Cardiac muscle cell (in vitro differentiated cells and primary cell): Measurements from ENCODE around the gene LNX1. TPM values are rescaled to one million over a fixed set of nuclear protein-coding genes. Genes with fewer than 3 reads are reported as not detected.

Experiments used
- DNase-seq, 2 donors: peaks; one replicate each; pipeline versions ENCODE4 v3.0.0 to v3.0.0-alpha.2; 2010 to 2017; ENCODE audit warnings: low read depth in 1 of 2, low spot score in 1 of 2
- H3K27ac ChIP-seq: fragments of 200-600 bp; sonication (generic); 2 replicates; pipeline ENCODE4 v1.5.1; 2016
- H3K27me3 ChIP-seq: fragments of 200-600 bp; sonication (generic); 2 replicates; pipeline ENCODE4 v1.6.0; 2016; ENCODE audit warnings: control low read depth
- H3K36me3 ChIP-seq: fragments of 200-600 bp; sonication (generic); 2 replicates; pipeline ENCODE4 v1.5.1; 2016; ENCODE audit warnings: control low read depth
- H3K4me1 ChIP-seq: fragments of 200-600 bp; sonication (generic); 2 replicates; pipeline ENCODE4 v1.8.1; 2017; ENCODE audit warnings: low read depth, mild to moderate bottlenecking, mixed run types
- H3K4me3 ChIP-seq: fragments of 200-600 bp; sonication (generic); 2 replicates; pipeline ENCODE4 v1.5.1; 2016; ENCODE audit warnings: mild to moderate bottlenecking
- H3K9me3 ChIP-seq: fragments of 200-600 bp; sonication (generic); 2 replicates; pipeline ENCODE4 v1.5.1; 2017; ENCODE audit warnings: low read depth, mild to moderate bottlenecking, control low read depth
- polyA plus RNA-seq: library from polyadenylated mRNA; unstranded; fragments of >200 nt; fragmentation: Nextera tagmentation; extraction: Ambion mirVana; gene quantifications from 2 replicates; pipeline ENCODE4 v1.2.1, GENCODE V29; 2016
- total RNA-seq: library from RNA; depleted of rRNA; stranded (reverse); fragments of >200 nt; gene quantifications from 2 replicates; pipeline ENCODE4 v1.2.3, GENCODE V29; 2016
- TF ChIP-seq, protein P1 (sequence below): IDR thresholded peaks from 2 replicates; pipeline ENCODE4 v1.5.1; 2012; ENCODE audit warnings: low read depth, mild to moderate bottlenecking, low read length

The LNX1 gene
- total and polyA plus RNA-seq, 2 experiments from 2014 or later: 1.1 to 2.0 TPM

DNA sequence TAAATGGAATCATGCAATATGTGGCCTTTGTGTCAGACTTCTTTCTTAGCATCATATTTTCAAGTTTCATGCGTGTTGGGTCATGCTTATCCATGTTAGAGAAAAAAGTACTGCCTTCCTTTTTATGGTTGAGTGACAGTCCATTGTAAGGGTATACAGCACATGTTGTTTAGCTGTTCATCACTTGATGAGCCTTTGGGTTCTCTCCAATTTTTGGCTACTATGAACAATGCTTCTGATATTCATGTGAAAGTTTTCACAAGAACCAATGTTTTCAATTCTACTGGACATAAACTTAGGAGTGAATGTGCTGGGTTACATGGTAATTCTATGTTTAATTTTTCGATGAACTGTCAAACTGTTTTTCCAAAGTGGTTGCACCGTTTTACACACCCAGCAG, 28.1 kb upstream of the LNX1 start:
- Histone ChIP-seq H3K4me1 (no peaks in the 10 kb centered on the region), H3K27me3 (no peaks in the 10 kb centered on the region), H3K9me3 (no peaks in the 10 kb centered on the region), H3K36me3 (no peaks in the 10 kb centered on the region), H3K4me3 (no peak overlapping the region), H3K27ac (no peak overlapping the region)
- no peak for DNase-seq
- TF ChIP-seq, protein P1, sequence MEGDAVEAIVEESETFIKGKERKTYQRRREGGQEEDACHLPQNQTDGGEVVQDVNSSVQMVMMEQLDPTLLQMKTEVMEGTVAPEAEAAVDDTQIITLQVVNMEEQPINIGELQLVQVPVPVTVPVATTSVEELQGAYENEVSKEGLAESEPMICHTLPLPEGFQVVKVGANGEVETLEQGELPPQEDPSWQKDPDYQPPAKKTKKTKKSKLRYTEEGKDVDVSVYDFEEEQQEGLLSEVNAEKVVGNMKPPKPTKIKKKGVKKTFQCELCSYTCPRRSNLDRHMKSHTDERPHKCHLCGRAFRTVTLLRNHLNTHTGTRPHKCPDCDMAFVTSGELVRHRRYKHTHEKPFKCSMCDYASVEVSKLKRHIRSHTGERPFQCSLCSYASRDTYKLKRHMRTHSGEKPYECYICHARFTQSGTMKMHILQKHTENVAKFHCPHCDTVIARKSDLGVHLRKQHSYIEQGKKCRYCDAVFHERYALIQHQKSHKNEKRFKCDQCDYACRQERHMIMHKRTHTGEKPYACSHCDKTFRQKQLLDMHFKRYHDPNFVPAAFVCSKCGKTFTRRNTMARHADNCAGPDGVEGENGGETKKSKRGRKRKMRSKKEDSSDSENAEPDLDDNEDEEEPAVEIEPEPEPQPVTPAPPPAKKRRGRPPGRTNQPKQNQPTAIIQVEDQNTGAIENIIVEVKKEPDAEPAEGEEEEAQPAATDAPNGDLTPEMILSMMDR: no peak

DNA sequence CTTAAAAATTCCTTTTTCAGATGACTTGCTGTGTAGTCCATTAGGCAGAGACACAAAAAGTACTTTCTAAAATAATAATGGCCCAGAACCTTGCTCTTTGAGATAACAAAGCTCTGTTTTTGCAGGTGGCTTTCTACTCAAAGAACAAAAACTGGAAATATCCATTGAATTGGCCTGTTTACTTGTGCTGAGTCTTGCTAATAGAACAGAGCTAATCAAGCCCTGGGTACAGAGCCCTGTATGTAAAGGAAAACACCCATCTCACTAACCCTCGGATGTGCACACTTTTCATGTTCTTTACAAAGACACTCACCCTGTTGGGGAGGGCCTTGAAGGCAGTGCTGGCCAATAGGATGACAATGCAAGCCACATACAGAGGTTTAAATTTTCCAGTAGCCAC, 27.0 kb upstream of the LNX1 start:
- H3K4me1 ChIP-seq: no peaks in the 10 kb centered on the region
- H3K27me3 ChIP-seq: no peaks in the 10 kb centered on the region
- no peak overlapping the region for H3K27ac ChIP-seq
- H3K36me3 ChIP-seq: no peaks in the 10 kb centered on the region
- H3K4me3 ChIP-seq: no peak overlapping the region
- H3K9me3 ChIP-seq: no peaks in the 10 kb centered on the region
- DNase-seq: no peak
- TF ChIP-seq, protein P1: no peak

DNA sequence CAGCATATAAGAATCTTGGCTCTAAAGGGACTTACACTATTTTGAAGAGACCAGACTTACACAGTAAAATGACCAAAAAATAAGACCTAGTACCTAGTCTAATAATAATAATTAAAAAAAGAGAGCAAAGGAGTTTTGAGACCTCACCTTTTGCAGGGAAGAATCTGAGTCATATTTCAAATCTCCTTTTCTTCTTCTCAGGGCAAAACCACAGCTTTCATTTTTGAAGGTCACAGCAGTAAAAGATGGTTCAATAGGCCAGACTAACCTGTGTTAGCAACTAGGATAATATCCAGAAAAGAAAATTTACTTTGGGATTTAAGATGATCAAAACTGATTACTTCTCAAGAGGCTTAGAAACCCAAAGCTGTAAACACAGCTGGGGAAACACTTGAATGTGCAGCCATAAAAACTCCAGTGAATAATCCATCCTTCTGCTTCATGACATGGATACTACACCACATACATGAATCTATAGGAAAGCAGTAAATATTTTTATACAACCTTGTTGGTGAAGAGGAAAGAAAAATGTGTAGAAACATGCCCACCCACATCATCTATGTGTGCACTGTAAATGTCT, 25.9 kb upstream of the LNX1 start:
- Histone ChIP-seq H3K27ac (no peak overlapping the region), H3K27me3 (no peaks in the 10 kb centered on the region), H3K4me3 (no peak overlapping the region), H3K36me3 (no peaks in the 10 kb centered on the region), H3K4me1 (no peaks in the 10 kb centered on the region), H3K9me3 (no peaks in the 10 kb centered on the region)
- DNase-seq: no peak
- TF ChIP-seq, protein P1: no peak

DNA sequence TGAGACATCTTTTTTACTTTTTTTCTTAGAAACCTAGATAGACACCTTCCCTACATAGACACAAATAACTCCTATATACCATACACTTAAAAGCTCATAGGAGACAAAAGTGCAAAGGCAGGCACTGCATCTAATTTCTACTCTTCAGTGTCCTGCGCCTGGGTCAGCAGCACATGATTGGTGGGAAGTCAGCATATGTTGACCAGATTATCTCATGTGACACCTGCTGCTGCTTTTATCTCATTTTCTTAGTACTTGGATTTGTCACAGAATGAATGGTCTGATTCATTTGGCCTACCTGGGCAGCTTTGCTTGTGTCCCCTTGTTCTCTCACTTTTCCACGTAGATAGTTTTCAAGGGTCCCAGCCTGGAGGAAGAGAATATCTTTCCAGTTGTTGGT, 24.9 kb upstream of the LNX1 start:
- Histone ChIP-seq H3K4me3 (no peak overlapping the region), H3K9me3 (no peaks in the 10 kb centered on the region), H3K27ac (no peak overlapping the region), H3K4me1 (no peaks in the 10 kb centered on the region), H3K36me3 (no peaks in the 10 kb centered on the region), H3K27me3 (no peaks in the 10 kb centered on the region)
- TF ChIP-seq, protein P1: no peak
- no peak for DNase-seq

- no peak for DNase-seq
- no peaks in the 10 kb centered on the region for H3K4me1 ChIP-seq
Observed at GRCh38 chr4:53614591-53614990, 23.3 kb upstream of the LNX1 start.

More at GRCh38 chr4:53614591-53614990, 23.3 kb upstream of the LNX1 start:
- no peak overlapping the region for H3K27ac ChIP-seq
- no peaks in the 10 kb centered on the region for H3K36me3 ChIP-seq
- H3K4me3 ChIP-seq: no peak overlapping the region
- no peaks in the 10 kb centered on the region for H3K9me3 ChIP-seq
- no peaks in the 10 kb centered on the region for H3K27me3 ChIP-seq
- TF ChIP-seq, protein P1: no peak
